Fibroblast of the aortic adventitia (primary cell): ENCODE results near the gene FBXL7. TPM values are rescaled to one million over a fixed set of nuclear protein-coding genes. Genes with fewer than 3 reads are reported as not detected.

Experiments used
- DNase-seq: peaks from one replicate; pipeline ENCODE4 v3.0.0-alpha.2; 2010; ENCODE audit warnings: low read depth
- H3K4me3 ChIP-seq: 2 replicates; pipeline ENCODE4 v1.5.1; 2011; ENCODE audit warnings: low read depth, mild to moderate bottlenecking, control low read depth, low read length, moderate library complexity
- CTCF ChIP-seq: IDR thresholded peaks from 2 replicates; pipeline ENCODE4 v1.5.1; 2011; ENCODE audit warnings: mild to moderate bottlenecking, low read length, control low read depth, inconsistent platforms; ENCODE audit not compliant: insufficient read depth
- total RNA-seq: library from RNA; depleted of rRNA; stranded (reverse); fragments of >200 nt; gene quantifications from 2 replicates; pipeline ENCODE4 v1.2.3, GENCODE V29; 2012; ENCODE audit warnings: low replicate concordance

Gene FBXL7
- total RNA-seq, 1 donor: 12.4 TPM

DNA sequence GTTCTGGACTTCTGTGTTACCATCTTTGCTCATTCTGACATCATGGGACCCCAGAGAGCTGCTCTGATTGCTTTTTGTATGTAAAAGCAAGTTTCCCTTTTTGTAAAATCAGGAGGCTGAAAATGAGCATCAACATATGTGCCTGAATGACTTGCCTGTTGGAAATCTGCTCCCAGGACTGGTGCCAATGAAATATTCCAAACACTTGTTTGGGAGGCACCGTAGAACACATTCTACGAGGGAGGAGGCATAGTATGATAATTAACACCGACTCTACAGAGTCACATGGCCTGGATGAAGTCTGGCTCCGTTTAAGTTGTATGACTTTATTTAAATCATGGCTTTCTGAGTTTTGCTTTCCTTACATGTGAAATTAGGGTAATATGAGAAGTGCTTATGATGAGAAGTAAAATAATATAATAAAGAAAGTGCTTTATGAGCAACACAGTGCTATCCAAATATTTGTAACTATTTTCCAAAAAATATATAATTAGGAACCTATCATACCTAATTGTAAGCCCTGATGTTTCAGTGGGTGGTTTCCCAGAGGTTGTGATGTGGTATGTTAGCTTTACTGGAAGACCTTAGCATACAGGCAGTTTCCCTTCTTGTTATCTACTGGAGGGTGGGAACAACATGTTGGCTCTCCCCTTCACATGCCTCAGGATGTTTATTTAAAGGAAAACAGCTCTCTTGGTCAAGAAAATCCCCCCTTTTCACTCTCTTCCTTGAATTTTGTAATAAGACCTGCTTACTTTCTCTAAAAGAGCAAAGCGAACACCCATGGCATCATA is 238.1 kb downstream of the FBXL7 start:
- peak; percentile 71 for DNase-seq
- H3K4me3 ChIP-seq: no peak overlapping the region
- no peak for TF ChIP-seq CTCF

DNA sequence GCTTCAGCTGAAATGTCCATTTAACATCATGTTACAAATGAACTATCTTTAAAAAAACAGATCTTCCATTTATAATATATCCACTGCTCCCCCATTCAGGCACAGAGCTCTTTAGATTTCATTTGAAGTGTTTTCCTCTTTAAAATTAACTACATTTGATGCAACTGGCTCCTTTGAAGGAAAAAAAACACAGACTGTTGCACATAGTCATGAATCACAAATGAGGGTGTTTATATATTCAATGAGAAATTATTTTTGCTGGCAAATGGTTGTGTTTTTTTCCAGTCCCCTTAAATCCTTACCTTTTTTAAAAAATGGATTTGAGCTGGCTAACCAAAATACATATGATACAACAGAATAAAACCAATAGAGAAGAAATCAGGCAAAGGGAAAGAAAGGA is 240.4 kb downstream of the FBXL7 start:
- H3K4me3 ChIP-seq: no peak overlapping the region
- DNase-seq: no peak
- no peak for TF ChIP-seq CTCF

DNA sequence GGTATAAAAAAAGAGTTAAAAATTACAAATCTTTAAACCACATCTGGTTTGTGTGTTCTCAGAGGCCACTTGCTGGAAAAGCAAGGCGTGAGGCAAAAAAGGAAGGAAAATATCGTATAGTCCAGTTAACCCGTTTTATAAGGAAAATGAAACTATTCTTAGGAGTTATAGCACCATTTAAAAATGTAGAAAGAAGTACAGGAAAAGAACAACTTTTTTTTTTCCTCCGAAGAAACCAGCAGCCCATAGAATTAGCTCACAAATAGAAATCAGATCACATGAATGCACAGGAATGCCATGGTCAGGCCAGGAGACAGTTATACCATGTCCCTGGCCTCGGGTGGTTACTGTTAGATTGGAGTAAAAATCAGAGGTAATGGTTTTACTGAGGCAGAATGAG is 241.6 kb downstream of the FBXL7 start:
- no peak for DNase-seq
- no peak overlapping the region for H3K4me3 ChIP-seq
- no peak for TF ChIP-seq CTCF

- no peak for DNase-seq
- TF ChIP-seq CTCF: no peak
- H3K4me3 ChIP-seq: no peak overlapping the region
Observed at GRCh38 chr5:15746833-15747232, 246.9 kb downstream of the FBXL7 start.

- no peak for TF ChIP-seq CTCF
- DNase-seq: no peak
- H3K4me3 ChIP-seq: no peak overlapping the region
Observed at GRCh38 chr5:15748266-15748665, 248.3 kb downstream of the FBXL7 start.

- DNase-seq: peak; percentile 74
- no peak for TF ChIP-seq CTCF
Observed at GRCh38 chr5:15752663-15753285, 252.8 kb downstream of the FBXL7 start.

More at GRCh38 chr5:15752663-15753285, 252.8 kb downstream of the FBXL7 start:
- H3K4me3 ChIP-seq: peak overlapping the region; percentile 58
